Stimulated activated CD4-positive, alpha-beta T cell treated with anti-CD3 and anti-CD28 coated beads, TNF-alpha, amount 100 ng/mL, for 1 hour (primary cell): Measurements from ENCODE around the gene GPC5.

Experiments
- DNase-seq, 3 donors: peaks; one replicate each; pipeline ENCODE4 v3.0.0-alpha.2; 2020; ENCODE audit warnings: low read depth in 3 of 3, low spot score in 1 of 3

GPC5 gene

GRCh38 chr13:92317066-92317465 is 918.6 kb downstream of the GPC5 start:
- DNase-seq: no peak

GRCh38 chr13:92320323-92320722 is 921.9 kb downstream of the GPC5 start:
- no peak for DNase-seq

GRCh38 chr13:92321174-92321573 is 922.8 kb downstream of the GPC5 start:
- no peak for DNase-seq

GRCh38 chr13:92345627-92346026 is 947.2 kb downstream of the GPC5 start:
- DNase-seq: no peak

GRCh38 chr13:92346046-92346445 is 947.6 kb downstream of the GPC5 start:
- no peak for DNase-seq

GRCh38 chr13:92354583-92354982 is 956.2 kb downstream of the GPC5 start:
- DNase-seq: no peak

- no peak for DNase-seq
Observed at GRCh38 chr13:92355213-92355612, 956.8 kb downstream of the GPC5 start.

- DNase-seq: no peak
Observed at GRCh38 chr13:92362717-92363116, 964.3 kb downstream of the GPC5 start.

GRCh38 chr13:92365904-92366303 is 967.5 kb downstream of the GPC5 start:
- DNase-seq: no peak

- no peak for DNase-seq
Observed at GRCh38 chr13:92377396-92377795, 979.0 kb downstream of the GPC5 start.

- no peak for DNase-seq
Observed at GRCh38 chr13:92379371-92379770, 981.0 kb downstream of the GPC5 start.

GRCh38 chr13:92384410-92384809 is 986.0 kb downstream of the GPC5 start:
- DNase-seq: no peak

GRCh38 chr13:92387245-92387644 is 988.8 kb downstream of the GPC5 start:
- no peak for DNase-seq

GRCh38 chr13:92390217-92390616 is 991.8 kb downstream of the GPC5 start:
- no peak for DNase-seq

- no peak for DNase-seq
Observed at GRCh38 chr13:92403606-92404005, 1005.2 kb downstream of the GPC5 start.

GRCh38 chr13:92407858-92408257 is 1009.4 kb downstream of the GPC5 start:
- no peak for DNase-seq

- no peak for DNase-seq
Observed at GRCh38 chr13:92412481-92412880, 1014.1 kb downstream of the GPC5 start.

GRCh38 chr13:92412996-92413395 is 1014.6 kb downstream of the GPC5 start:
- no peak for DNase-seq

GRCh38 chr13:92413452-92413851 is 1015.0 kb downstream of the GPC5 start:
- DNase-seq: no peak

- DNase-seq: no peak
Observed at GRCh38 chr13:92414851-92415250, 1016.4 kb downstream of the GPC5 start.

GRCh38 chr13:92415781-92416180 is 1017.4 kb downstream of the GPC5 start:
- no peak for DNase-seq

- DNase-seq: no peak
Observed at GRCh38 chr13:92418818-92419412, 1020.5 kb downstream of the GPC5 start.

GRCh38 chr13:92429231-92429630 is 1030.8 kb downstream of the GPC5 start:
- no peak for DNase-seq

GRCh38 chr13:92433386-92433785 is 1035.0 kb downstream of the GPC5 start:
- no peak for DNase-seq
